Lung (tissue), 12 donors: ENCODE measurements around the gene AKR7A3. TPM values are rescaled to one million over a fixed set of nuclear protein-coding genes. Genes with fewer than 3 reads are reported as not detected.

Experiments
- ATAC-seq: fragments of 200-7000 bp; cut with Tn5 transposase; one replicate; pipeline ENCODE4 v1.9.1; 2020; ENCODE audit warnings: moderate number of reproducible peaks; ENCODE audit not compliant: insufficient read depth, low FRiP score
- DNase-seq, 3 donors: peaks; one replicate each; pipeline ENCODE4 v3.0.0-alpha.2; 2013 to 2017
- H3K27ac ChIP-seq, 2 donors: one replicate each; pipeline ENCODE4 v1.5.1; 2013; ENCODE audit warnings: mild to moderate bottlenecking in 2 of 2, moderate library complexity in 2 of 2, control low read depth in 1 of 2, inconsistent platforms in 1 of 2, low read depth in 1 of 2, low read length in 1 of 2
- H3K27me3 ChIP-seq, 3 donors: one replicate each; pipeline ENCODE4 v1.5.1; 2013; ENCODE audit warnings: low read length in 2 of 3; ENCODE audit not compliant: control insufficient read depth in 3 of 3, insufficient read depth in 3 of 3
- H3K36me3 ChIP-seq, 4 donors: one replicate each; pipeline ENCODE4 v1.5.1; 2013; ENCODE audit warnings: low read length in 4 of 4, mild to moderate bottlenecking in 1 of 4, moderate library complexity in 1 of 4; ENCODE audit not compliant: control insufficient read depth in 4 of 4, insufficient read depth in 4 of 4
- H3K4me1 ChIP-seq, 5 donors: one replicate each; pipeline ENCODE4 v1.5.1; 2013; ENCODE audit warnings: low read length in 5 of 5, mild to moderate bottlenecking in 2 of 5, moderate library complexity in 1 of 5; ENCODE audit not compliant: control insufficient read depth in 5 of 5, insufficient read depth in 5 of 5
- H3K4me3 ChIP-seq: one replicate; pipeline ENCODE4 v1.5.1; 2013; ENCODE audit warnings: mild to moderate bottlenecking, control low read depth, moderate library complexity
- H3K9ac ChIP-seq, 2 donors: one replicate each; pipeline ENCODE4 v1.5.1; 2013; ENCODE audit warnings: low read length in 2 of 2, control low read depth in 1 of 2; ENCODE audit not compliant: insufficient read depth in 1 of 2
- H3K9me3 ChIP-seq, 4 donors: one replicate each; pipeline ENCODE4 v1.5.1; 2013; ENCODE audit warnings: low read length in 3 of 4, mild to moderate bottlenecking in 1 of 4, moderate library complexity in 1 of 4; ENCODE audit not compliant: control insufficient read depth in 4 of 4, insufficient read depth in 3 of 4
- WGBS, 2 donors: extraction: QIAGEN DNeasy Blood & Tissue Kit; methylation state at CpG; one replicate each; pipeline ENCODE4 v1.1.7; 2013; 5-methylcytosine and 5-hydroxymethylcytosine counted together
- polyA plus RNA-seq, 2 donors: library from polyadenylated mRNA; stranded (reverse); fragments of 200-250 nt; gene quantifications; one replicate each; pipeline ENCODE4 v1.2.1, GENCODE V29; 2013
- total RNA-seq, 2 donors: library from RNA; depleted of rRNA in 1 of 2; stranded (reverse); fragments of >200 nt in 1 of 2; gene quantifications; one replicate each; pipeline ENCODE4 v1.2.1, GENCODE V29; 2014 to 2021
- TF ChIP-seq, protein P1 (sequence below): IDR thresholded peaks from 2 replicates; pipeline ENCODE4 v1.5.1; 2012; ENCODE audit warnings: mild to moderate bottlenecking; ENCODE audit errors: control extremely low read depth, extremely low read depth
- donor health status: control.
- donor health status: control.
- donor health status: Bipolar disorder and iron deficiency.
- donor health status: healthy.
- donor health status: DM: yes; HTN: yes; CAD: no.

AKR7A3 gene
- total and polyA plus RNA-seq, 4 donors, result 0.23 to 1.3 (median 0.82) TPM

DNA sequence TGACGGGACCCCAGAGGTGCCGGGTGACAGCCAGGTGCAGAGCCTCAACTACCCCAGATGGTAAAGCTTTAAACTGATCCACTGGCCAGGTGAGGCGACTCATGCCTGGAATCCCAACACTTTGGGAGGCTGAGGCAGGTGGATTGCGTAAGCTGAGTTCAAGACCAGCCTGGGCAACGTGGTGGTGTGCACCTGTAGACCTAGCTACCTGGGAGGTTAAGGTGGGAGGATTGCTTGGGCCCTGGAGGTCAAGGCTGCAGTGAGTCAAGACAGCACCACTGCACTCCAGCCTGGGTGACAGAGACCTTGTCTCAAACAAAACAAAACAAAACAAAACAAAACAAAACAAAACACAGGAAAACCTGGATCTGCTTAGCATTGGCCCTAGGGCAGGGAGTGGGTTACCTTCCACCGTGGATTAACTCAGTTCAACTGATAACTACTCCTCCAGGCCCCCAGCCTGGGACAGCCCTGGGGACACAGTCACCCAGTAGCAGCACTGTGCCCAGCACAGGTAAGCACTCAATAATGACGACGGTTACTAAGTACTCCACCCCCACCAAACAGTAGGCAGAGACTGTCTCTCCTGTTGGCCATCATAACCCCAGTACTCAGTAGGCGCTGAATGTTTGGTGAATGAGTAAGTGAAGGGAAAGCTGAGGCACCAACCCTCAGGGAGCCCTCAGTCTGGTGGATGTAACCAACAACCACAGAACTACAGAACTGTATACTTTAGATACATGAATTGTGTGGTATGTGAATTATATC, 45.2 kb upstream of the AKR7A3 start:
- TF ChIP-seq, protein P1, sequence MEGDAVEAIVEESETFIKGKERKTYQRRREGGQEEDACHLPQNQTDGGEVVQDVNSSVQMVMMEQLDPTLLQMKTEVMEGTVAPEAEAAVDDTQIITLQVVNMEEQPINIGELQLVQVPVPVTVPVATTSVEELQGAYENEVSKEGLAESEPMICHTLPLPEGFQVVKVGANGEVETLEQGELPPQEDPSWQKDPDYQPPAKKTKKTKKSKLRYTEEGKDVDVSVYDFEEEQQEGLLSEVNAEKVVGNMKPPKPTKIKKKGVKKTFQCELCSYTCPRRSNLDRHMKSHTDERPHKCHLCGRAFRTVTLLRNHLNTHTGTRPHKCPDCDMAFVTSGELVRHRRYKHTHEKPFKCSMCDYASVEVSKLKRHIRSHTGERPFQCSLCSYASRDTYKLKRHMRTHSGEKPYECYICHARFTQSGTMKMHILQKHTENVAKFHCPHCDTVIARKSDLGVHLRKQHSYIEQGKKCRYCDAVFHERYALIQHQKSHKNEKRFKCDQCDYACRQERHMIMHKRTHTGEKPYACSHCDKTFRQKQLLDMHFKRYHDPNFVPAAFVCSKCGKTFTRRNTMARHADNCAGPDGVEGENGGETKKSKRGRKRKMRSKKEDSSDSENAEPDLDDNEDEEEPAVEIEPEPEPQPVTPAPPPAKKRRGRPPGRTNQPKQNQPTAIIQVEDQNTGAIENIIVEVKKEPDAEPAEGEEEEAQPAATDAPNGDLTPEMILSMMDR, result no peak
- Histone ChIP-seq H3K27ac (no peak overlapping the region), H3K4me3 (no peak overlapping the region), H3K36me3 (peaks cover 0 to 21% (median 8%) of the 10 kb centered on the region in 4 donors), H3K4me1 (peaks cover 0 to 5% (median 0%) of the 10 kb centered on the region in 5 donors), H3K9me3 (no peaks in the 10 kb centered on the region), H3K9ac (no peak overlapping the region), H3K27me3 (no peaks in the 10 kb centered on the region)
- WGBS, 2 donors, result 83 to 86% methylated on average over 9 of the region's 9 CpGs
- DNase-seq, result no peak
- ATAC-seq, result no peak

DNA sequence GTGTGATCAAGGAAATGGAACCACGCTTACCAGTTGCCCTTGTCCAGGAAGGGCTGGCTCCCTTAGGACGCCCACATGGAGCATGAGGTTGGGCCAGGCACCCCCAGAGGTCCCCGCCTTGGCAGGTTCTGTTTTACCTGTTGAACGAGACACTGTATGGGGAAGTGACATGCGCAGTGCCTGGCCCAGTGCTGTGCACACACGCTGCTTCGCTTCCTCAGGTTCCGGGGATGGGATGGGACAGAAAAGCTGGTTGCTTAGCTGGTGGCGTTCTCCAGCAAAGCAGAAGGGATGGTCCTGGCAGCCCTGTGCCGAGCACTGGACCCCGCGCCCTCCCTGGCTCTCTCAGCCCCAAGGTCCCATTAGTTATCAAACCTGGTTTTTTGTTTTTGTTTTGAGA, 44.3 kb upstream of the AKR7A3 start:
- TF ChIP-seq, protein P1, result no peak
- no peak overlapping the region for H3K4me3 ChIP-seq
- no peak overlapping the region for H3K9ac ChIP-seq
- no peak for ATAC-seq
- H3K27ac ChIP-seq, result no peak overlapping the region
- peaks cover 0 to 26% (median 10%) of the 10 kb centered on the region in 4 donors for H3K36me3 ChIP-seq
- H3K4me1 ChIP-seq, result peaks cover 0 to 5% (median 0%) of the 10 kb centered on the region in 5 donors
- H3K9me3 ChIP-seq, result no peaks in the 10 kb centered on the region
- H3K27me3 ChIP-seq, result no peaks in the 10 kb centered on the region
- no peak for DNase-seq
- WGBS, 2 donors, result 92 to 95% methylated on average over 12 of the region's 12 CpGs

DNA sequence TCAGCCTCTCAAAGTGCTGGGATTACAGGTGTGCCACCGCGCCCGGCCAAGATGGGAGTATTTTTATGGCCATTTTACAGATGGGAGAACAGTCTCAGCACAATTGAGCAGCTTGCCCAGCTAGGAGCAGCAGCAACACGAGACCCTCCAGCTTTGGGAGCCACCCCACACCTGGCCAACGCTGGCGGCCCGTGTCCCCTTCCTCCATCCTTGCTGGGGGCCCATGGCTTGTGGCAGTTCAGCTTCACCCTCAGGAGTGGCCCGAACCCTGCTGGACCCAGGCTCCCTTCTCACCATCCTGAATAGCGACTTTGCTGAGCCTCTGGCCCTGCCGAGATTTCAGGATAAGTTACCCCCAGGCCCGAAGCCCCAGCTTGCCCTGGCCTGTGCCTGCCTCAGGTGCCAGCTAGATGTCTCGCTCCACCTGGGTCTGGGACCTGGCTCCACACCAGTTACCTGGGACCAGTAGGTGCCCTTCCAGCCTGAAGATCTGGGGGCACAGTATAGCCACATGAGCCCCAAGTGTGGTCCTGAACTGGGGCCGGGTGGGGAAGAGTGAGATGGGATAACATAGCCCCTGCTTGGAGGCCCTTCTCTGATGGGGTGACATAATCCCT, 42.8 kb upstream of the AKR7A3 start:
- TF ChIP-seq, protein P1, result no peak
- 93 to 96% methylated on average over 13 of the region's 13 CpGs for WGBS, 2 donors
- no peaks in the 10 kb centered on the region for H3K9me3 ChIP-seq
- H3K4me1 ChIP-seq, result peaks cover 0 to 5% (median 0%) of the 10 kb centered on the region in 5 donors
- no peak overlapping the region for H3K9ac ChIP-seq
- H3K27ac ChIP-seq, result no peak overlapping the region
- H3K4me3 ChIP-seq, result no peak overlapping the region
- peaks cover 0 to 35% (median 13%) of the 10 kb centered on the region in 4 donors for H3K36me3 ChIP-seq
- H3K27me3 ChIP-seq, result no peaks in the 10 kb centered on the region
- DNase-seq, result no peak
- no peak for ATAC-seq
